GM23338 (cell line): ENCODE results near the gene DPEP3. TPM values are rescaled to one million over a fixed set of nuclear protein-coding genes. Genes with fewer than 3 reads are reported as not detected.

ENCODE experiments used
- ATAC-seq: fragments of 200-7000 bp; cut with Tn5 transposase; 3 replicates; pipeline ENCODE4 v1.9.1; 2020
- DNase-seq: peaks from one replicate; pipeline ENCODE4 v3.0.0-alpha.2; 2015; ENCODE audit warnings: low spot score
- H2AFZ ChIP-seq: fragments of 200-600 bp; sonication (generic); 2 replicates; pipeline ENCODE4 v1.8.0; 2016; ENCODE audit warnings: antibody characterized with exemption, mild to moderate bottlenecking, moderate library complexity
- H3F3A ChIP-seq: fragments of 200-600 bp; sonication (generic); replicated peaks from 2 replicates; pipeline ENCODE4 v1.8.0; 2017; ENCODE audit warnings: antibody characterized with exemption, mixed run types, low read depth
- H3K27ac ChIP-seq: fragments of 200-600 bp; sonication (generic); 2 replicates; pipeline ENCODE4 v1.6.1; 2016; ENCODE audit warnings: low read depth
- H3K27me3 ChIP-seq: fragments of 200-600 bp; sonication (generic); 2 replicates; pipeline ENCODE4 v1.8.0; 2016; ENCODE audit warnings: mild to moderate bottlenecking, mixed run types, moderate library complexity; ENCODE audit not compliant: insufficient read depth
- H3K36me3 ChIP-seq: fragments of 200-600 bp; sonication (generic); 2 replicates; pipeline ENCODE4 v1.8.0; 2016; ENCODE audit warnings: mild to moderate bottlenecking; ENCODE audit not compliant: insufficient read depth
- H3K4me1 ChIP-seq: fragments of 200-600 bp; sonication (generic); 2 replicates; pipeline ENCODE4 v1.8.0; 2016; ENCODE audit warnings: mild to moderate bottlenecking, moderate library complexity; ENCODE audit not compliant: insufficient read depth
- H3K4me2 ChIP-seq: fragments of 200-600 bp; sonication (generic); 2 replicates; pipeline ENCODE4 v1.7.1; 2017; ENCODE audit warnings: mixed run types
- H3K4me3 ChIP-seq: fragments of 200-600 bp; sonication (generic); 2 replicates; pipeline ENCODE4 v1.6.1; 2016; ENCODE audit warnings: mixed run types
- H3K79me2 ChIP-seq: fragments of 200-600 bp; sonication (generic); replicated peaks from 2 replicates; pipeline ENCODE4 v1.8.0; 2017; ENCODE audit warnings: mild to moderate bottlenecking; ENCODE audit not compliant: insufficient read depth
- H3K9me2 ChIP-seq: fragments of 200-600 bp; sonication (generic); 2 replicates; pipeline ENCODE4 v1.8.0; 2017; ENCODE audit not compliant: insufficient read depth
- H4K20me1 ChIP-seq: fragments of 200-600 bp; sonication (generic); replicated peaks from 2 replicates; pipeline ENCODE4 v1.8.0; 2017; ENCODE audit warnings: mild to moderate bottlenecking; ENCODE audit not compliant: insufficient read depth
- H3K27ac Mint-ChIP-seq: 2 replicates; pipeline ENCODE4 v1.8.0; 2020; ENCODE audit warnings: inconsistent platforms, mild to moderate bottlenecking, moderate library complexity, mixed read lengths
- H3K27me3 Mint-ChIP-seq: 3 replicates; pipeline ENCODE4 v1.8.0; 2022; ENCODE audit warnings: low read depth, mild to moderate bottlenecking, moderate library complexity, mixed read lengths, inconsistent platforms; ENCODE audit not compliant: insufficient read depth, poor library complexity
- H3K36me3 Mint-ChIP-seq: 3 replicates; pipeline ENCODE4 v1.8.0; 2021; ENCODE audit warnings: low read depth, mild to moderate bottlenecking, inconsistent platforms, moderate library complexity, mixed read lengths
- H3K4me1 Mint-ChIP-seq: 3 replicates; pipeline ENCODE4 v1.8.0; 2020; ENCODE audit warnings: mild to moderate bottlenecking, inconsistent platforms, mixed read lengths
- H3K4me3 Mint-ChIP-seq: 3 replicates; pipeline ENCODE4 v1.8.0; 2021; ENCODE audit warnings: moderate library complexity, mild to moderate bottlenecking, inconsistent platforms, mixed read lengths
- H3K9me3 Mint-ChIP-seq: 3 replicates; pipeline ENCODE4 v1.8.0; 2020; ENCODE audit warnings: moderate library complexity, mild to moderate bottlenecking, inconsistent platforms, mixed read lengths
- CTCF ChIP-seq, 2 experiments: fragments of 200-600 bp in 1 of 2; sonication (generic) in 1 of 2; conservative IDR thresholded peaks; 2 replicates each; pipeline versions ENCODE4 v1.5.1 to v1.6.1; 2016 to 2017; ENCODE audit warnings: antibody characterized with exemption in 2 of 2, low read depth in 2 of 2, mild to moderate bottlenecking in 2 of 2, moderate library complexity in 1 of 2
- ETS1 ChIP-seq: IDR thresholded peaks from 2 replicates; pipeline ENCODE4 v1.6.1; 2016; ENCODE audit warnings: antibody characterized with exemption
- JUNB ChIP-seq: IDR thresholded peaks from one replicate; pipeline ENCODE4 v1.6.1; 2016; ENCODE audit warnings: antibody characterized with exemption; ENCODE audit not compliant: unreplicated experiment
- NANOG ChIP-seq: IDR thresholded peaks from 2 replicates; pipeline ENCODE4 v1.6.1; 2016; ENCODE audit warnings: antibody characterized with exemption, borderline replicate concordance
- POLR2AphosphoS5 ChIP-seq: IDR thresholded peaks from 2 replicates; pipeline ENCODE4 v1.6.1; 2016; ENCODE audit warnings: antibody characterized with exemption, low read depth
- ZNF114 ChIP-seq: fragments of 250-450 bp; sonication (Bioruptor Pico); IDR thresholded peaks from 2 replicates; pipeline ENCODE4 v1.5.0; 2020; ENCODE audit warnings: mild to moderate bottlenecking, moderate library complexity
- polyA plus RNA-seq: library from polyadenylated mRNA; unstranded; fragments of >200 nt; fragmentation: Nextera tagmentation; extraction: Ambion mirVana; gene quantifications from 2 replicates; pipeline ENCODE4 v1.2.1, GENCODE V29; 2016
- total RNA-seq: library from RNA; depleted of rRNA; stranded (reverse); fragments of >200 nt; shearing (Covaris generic); gene quantifications from 2 replicates; pipeline ENCODE4 v1.2.3, GENCODE V29; 2014

DPEP3 gene
- total and polyA plus RNA-seq, 2 experiments from 2014 or later, result 8.8 to 18.4 TPM

DNA sequence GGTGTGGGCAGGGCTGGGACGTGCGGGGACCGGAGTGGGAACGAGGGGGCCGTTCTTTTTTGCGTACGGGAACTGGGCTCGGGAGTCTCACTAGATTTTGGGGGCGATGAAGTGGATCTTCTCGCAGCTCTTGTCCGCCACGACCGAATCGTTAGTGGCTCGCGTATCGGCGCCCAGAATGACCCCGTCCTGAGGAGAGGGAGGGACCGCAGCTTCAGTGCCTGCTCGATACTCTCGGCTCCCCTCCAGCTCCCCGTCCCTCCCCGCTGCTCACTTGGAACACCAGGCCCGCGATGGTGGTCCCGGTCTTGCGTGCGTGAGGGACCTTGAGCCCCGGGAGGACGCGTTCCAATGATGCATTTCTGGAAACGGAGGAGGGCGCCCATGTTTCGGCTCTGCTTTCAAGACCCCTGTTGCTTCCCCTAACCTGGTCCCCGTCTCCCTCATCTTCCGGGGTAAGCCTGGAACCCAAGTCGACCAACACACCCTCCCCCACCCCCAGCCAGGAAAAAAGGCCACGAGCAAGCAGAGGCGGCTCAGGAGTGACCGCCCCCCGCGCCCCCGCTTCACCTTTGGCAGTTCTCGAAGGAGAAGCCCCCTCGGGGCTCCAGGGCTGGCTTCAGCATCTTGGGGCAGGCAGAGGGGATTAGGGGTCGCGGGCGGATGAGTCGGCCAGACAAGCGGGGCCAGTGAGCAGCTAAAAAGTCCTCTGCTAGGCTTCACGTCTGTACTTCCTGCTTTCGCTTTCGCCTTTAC, 44.0 kb downstream of the DPEP3 start, which contains the start of gene PSMB10:
Gene PSMB10, minus strand, starts transcription at position 727 of the 756 bp plus-strand sequence. Its CDS starts 101 bp downstream, at position 626.
- Histone ChIP-seq H3K9me2 (no peaks in the 10 kb centered on the region), H3F3A (peaks cover 9% of the 10 kb centered on the region), H4K20me1 (peaks cover 8% of the 10 kb centered on the region), H2AFZ (peak within 1 kb of the TSS; percentile 87; the same call in 1 of the 2 replicates), H3K4me3 (peak within 1 kb of the TSS; percentile 98), H3K27ac (peak within 1 kb of the TSS; percentile 79; the same call in 1 of the 2 replicates), H3K36me3 (peaks cover 2% of the 10 kb centered on the region; the same call in 1 of the 2 replicates), H3K27me3 (no peaks in the 10 kb centered on the region), H3K4me2 (peak within 1 kb of the TSS; percentile 99), H3K4me1 (peaks cover 10% of the 10 kb centered on the region; the same call in 1 of the 2 replicates), H3K79me2 (peaks cover 5% of the 10 kb centered on the region; the same call in 1 of the 2 replicates)
- Mint-ChIP-seq H3K36me3 (peaks cover 20% of the 10 kb centered on the region; the same call in 2 of the 3 replicates), H3K4me3 (peak within 1 kb of the TSS; percentile 100), H3K9me3 (0 out of 3 replicates have a peak, but pooled peaks cover 3% of the 10 kb centered on the region), H3K4me1 (peaks cover 21% of the 10 kb centered on the region), H3K27ac (peak within 1 kb of the TSS; percentile 99), H3K27me3 (peaks cover 40% of the 10 kb centered on the region)
- TF ChIP-seq JUNB (no peak), NANOG (no peak), CTCF (conservative IDR thresholded peaks at IDR 0.05; ENCODE audit: low read depth in 2 of 2) (peak in 1 of 2 experiments; percentile 21; a peak in 1 of 4 replicates)
- ATAC-seq (peak; percentile 10), DNase-seq (peak; percentile 63)

DNA sequence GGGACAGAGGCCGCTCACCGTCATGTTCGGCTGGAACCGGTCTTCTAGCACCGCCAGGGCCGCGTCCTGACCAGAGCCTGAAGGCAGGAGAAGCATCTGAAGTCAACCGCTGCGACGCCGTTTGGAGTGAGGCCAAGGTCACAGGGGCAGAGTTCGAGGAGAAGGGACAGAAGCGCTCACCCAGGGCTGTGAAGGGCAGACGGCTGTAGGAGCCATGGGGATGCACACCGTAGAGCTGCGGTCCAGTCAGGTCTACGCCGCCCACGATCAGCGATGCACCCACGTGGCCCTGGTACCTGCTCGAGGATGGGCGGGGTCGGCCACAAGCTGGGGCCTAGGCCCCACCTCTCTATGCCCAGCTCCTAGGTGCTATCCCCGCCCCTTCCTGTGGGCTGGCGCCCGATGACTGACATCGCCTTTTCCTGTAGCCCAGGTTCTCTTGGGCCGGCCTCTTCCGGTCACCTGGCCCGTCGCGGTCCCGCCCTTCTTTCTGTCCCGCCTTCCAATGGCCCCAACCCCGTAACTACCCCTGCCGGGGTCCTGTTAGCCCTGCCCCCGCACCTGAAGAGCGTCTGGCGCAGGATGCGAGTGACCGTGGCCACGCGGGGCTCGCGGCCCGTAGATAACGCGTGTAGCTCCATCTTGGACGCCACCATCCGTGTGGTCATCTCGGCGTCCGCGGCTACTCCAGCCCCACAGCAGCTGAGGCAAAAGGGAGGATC, 44.7 kb downstream of the DPEP3 start:
- H3K27me3 ChIP-seq, result no peaks in the 10 kb centered on the region
- DNase-seq, result peak; percentile 99
- peak overlapping the region; percentile 91 for H2AFZ ChIP-seq
- H3K4me1 ChIP-seq, result peaks cover 10% of the 10 kb centered on the region; the same call in 1 of the 2 replicates
- Mint-ChIP-seq H3K4me1 (peaks cover 21% of the 10 kb centered on the region), H3K4me3 (peak overlapping the region; percentile 100), H3K27ac (peak overlapping the region; percentile 99), H3K27me3 (peaks cover 41% of the 10 kb centered on the region), H3K36me3 (peaks cover 20% of the 10 kb centered on the region; the same call in 2 of the 3 replicates), H3K9me3 (0 out of 3 replicates have a peak, but pooled peaks cover 3% of the 10 kb centered on the region)
- no peaks in the 10 kb centered on the region for H3K36me3 ChIP-seq
- H3F3A ChIP-seq, result peaks cover 9% of the 10 kb centered on the region; the same call in 1 of the 2 replicates
- TF ChIP-seq ETS1, result peak; percentile 40; the same call in 1 of the 2 replicates
- no peak for TF ChIP-seq CTCF (conservative IDR thresholded peaks at IDR 0.05; ENCODE audit: low read depth in 2 of 2)
- peak; percentile 95 for TF ChIP-seq POLR2AphosphoS5
- no peak for TF ChIP-seq ZNF114
- H3K79me2 ChIP-seq, result peaks cover 5% of the 10 kb centered on the region; the same call in 1 of the 2 replicates
- peak overlapping the region; percentile 98 for H3K4me3 ChIP-seq
- H3K9me2 ChIP-seq, result no peaks in the 10 kb centered on the region
- H4K20me1 ChIP-seq, result peaks cover 3% of the 10 kb centered on the region
- peak; percentile 91 for ATAC-seq
- H3K4me2 ChIP-seq, result peak overlapping the region; percentile 99
- peak overlapping the region; percentile 79; the same call in 1 of the 2 replicates for H3K27ac ChIP-seq
